ENCODE results near the gene ITPRIPL2.

The ITPRIPL2 gene

DNA sequence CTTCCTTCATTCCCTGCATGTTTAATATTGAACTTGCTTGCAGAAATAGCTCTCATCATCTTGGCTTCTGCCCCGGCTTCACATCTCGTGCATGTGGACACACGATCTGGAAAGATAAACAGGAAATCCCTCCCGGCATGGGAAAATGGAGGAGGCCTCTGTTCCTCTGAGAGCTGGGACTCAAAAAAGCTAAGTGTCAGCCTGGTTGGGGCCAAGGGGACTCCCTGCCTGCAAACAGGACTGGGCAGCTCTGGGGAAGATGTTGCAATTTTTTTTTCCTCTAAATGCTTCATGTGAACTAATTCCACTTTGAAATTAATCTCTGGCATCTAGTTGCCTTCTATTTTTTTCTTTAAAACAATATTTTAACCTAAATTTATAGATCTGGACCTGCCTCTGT, 24.8 kb downstream of the ITPRIPL2 start:
- no peak overlapping the region for H2BK5ac ChIP-seq (ENCODE audit: low read length)
- WGBS (ENCODE audit: extremely low coverage, insufficient coverage, low lambda C conversion rate) = no CpG with 5 or more reads among the region's 4 CpGs

DNA sequence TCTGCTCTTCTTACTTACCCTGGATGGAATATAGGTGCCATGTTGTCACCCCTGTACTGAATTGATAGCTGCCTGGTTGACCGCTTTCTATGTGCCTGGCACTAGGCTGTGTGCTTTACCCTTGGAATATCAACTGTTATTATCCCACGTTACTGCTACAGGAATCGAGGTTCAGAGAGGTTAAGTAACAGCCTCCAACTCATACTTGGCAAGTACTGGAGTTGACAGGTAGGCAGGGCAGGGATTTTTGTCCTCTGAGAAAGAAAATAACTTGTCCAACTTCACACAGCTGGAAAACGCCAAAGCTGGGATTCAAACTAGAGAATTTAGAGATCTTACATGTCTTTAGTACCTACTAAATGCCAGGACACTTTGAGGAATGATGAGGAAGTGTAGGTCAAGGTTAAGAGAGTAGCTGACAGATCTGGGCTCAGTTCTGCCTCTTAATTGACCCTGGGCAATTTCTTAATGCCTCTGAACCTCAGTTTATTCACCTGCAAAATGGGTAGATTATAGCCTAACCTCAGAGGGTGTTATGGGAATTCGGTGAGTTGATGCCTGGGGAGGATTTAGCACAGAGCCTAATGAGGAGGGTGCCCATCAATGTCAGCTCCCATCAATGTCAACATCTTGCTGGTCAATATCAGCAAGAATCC, 25.8 kb downstream of the ITPRIPL2 start:
- WGBS (ENCODE audit: extremely low coverage, insufficient coverage, low lambda C conversion rate) = no CpG with 5 or more reads among the region's 5 CpGs

More for the DNA sequence above, 24.8 kb downstream of the ITPRIPL2 start:
- Histone ChIP-seq H3K36me3 (ENCODE audit: control insufficient read depth, insufficient read depth, low read length) (no peaks in the 10 kb centered on the region), H3K56ac (ENCODE audit: low read length) (peak overlapping the region; percentile 61), H3K4ac (ENCODE audit: low read depth, low read length) (no peak overlapping the region), H3K79me1 (ENCODE audit: low read length) (no peaks in the 10 kb centered on the region), H3K4me3 (ENCODE audit: low read length) (no peak overlapping the region), H4K8ac (ENCODE audit: low read depth, low read length) (no peak overlapping the region), H3K4me2 (ENCODE audit: low read length) (no peak overlapping the region), H4K5ac (ENCODE audit: low read length) (no peak overlapping the region), H3K9ac (ENCODE audit: low read length) (no peak overlapping the region), H3K18ac (ENCODE audit: low read length) (no peak overlapping the region), H3K79me2 (ENCODE audit: control insufficient read depth, insufficient read depth, low read length) (no peaks in the 10 kb centered on the region), H2BK15ac (replicated peaks; ENCODE audit: low read depth) (no peak overlapping the region), H3K27ac (ENCODE audit: low read depth, low read length) (no peak overlapping the region), H3K23ac (ENCODE audit: low read length) (no peak overlapping the region), H3K27me3 (ENCODE audit: insufficient read depth, low read length, poor library complexity) (no peaks in the 10 kb centered on the region), H3K4me1 (ENCODE audit: control insufficient read depth, low read depth, low read length) (peaks cover 6% of the 10 kb centered on the region), H2AK5ac (ENCODE audit: low read length) (no peak overlapping the region), H2BK120ac (ENCODE audit: low read depth, low read length) (no peak overlapping the region)
- peak; percentile 65 for DNase-seq

DNA sequence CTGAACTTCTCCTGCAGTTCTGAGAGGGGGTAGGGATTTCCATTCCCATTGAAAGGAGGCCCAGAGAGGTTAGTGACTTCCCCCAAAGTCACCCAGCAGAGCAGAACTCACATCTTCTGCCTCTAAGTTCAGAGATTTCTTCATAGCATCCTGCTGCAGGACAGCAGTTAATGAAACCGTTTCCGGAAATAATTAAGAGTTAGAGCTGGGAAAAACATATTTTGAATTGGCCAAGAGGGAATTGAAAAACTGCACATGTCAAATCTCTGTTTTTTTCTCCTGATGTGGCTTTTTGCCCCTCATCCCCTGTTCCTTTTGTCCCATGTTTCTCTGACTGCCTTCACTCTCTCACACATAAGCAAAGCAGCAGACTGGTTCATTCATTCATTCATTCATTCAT, 26.6 kb downstream of the ITPRIPL2 start:
- no peaks in the 10 kb centered on the region for H3K27me3 ChIP-seq (ENCODE audit: insufficient read depth, low read length, poor library complexity)
- no peak overlapping the region for H3K4ac ChIP-seq (ENCODE audit: low read depth, low read length)
- no peak overlapping the region for H2AK5ac ChIP-seq (ENCODE audit: low read length)
- DNase-seq = no peak
- H2BK120ac ChIP-seq (ENCODE audit: low read depth, low read length) = no peak overlapping the region
- no peaks in the 10 kb centered on the region for H3K79me1 ChIP-seq (ENCODE audit: low read length)
- H3K18ac ChIP-seq (ENCODE audit: low read length) = no peak overlapping the region
- no peaks in the 10 kb centered on the region for H3K36me3 ChIP-seq (ENCODE audit: control insufficient read depth, insufficient read depth, low read length)
- no peak overlapping the region for H3K27ac ChIP-seq (ENCODE audit: low read depth, low read length)
- H3K4me2 ChIP-seq (ENCODE audit: low read length) = no peak overlapping the region
- H3K56ac ChIP-seq (ENCODE audit: low read length) = no peak overlapping the region
- H3K79me2 ChIP-seq (ENCODE audit: control insufficient read depth, insufficient read depth, low read length) = no peaks in the 10 kb centered on the region
- no peak overlapping the region for H4K8ac ChIP-seq (ENCODE audit: low read depth, low read length)
- H2BK15ac ChIP-seq (replicated peaks; ENCODE audit: low read depth) = no peak overlapping the region
- no peak overlapping the region for H3K9ac ChIP-seq (ENCODE audit: low read length)
- H2BK5ac ChIP-seq (ENCODE audit: low read length) = no peak overlapping the region
- no peak overlapping the region for H3K4me3 ChIP-seq (ENCODE audit: low read length)
- H3K4me1 ChIP-seq (ENCODE audit: control insufficient read depth, low read depth, low read length) = peaks cover 12% of the 10 kb centered on the region
- H3K23ac ChIP-seq (ENCODE audit: low read length) = no peak overlapping the region
- no peak overlapping the region for H4K5ac ChIP-seq (ENCODE audit: low read length)
- no CpG with 5 or more reads among the region's 2 CpGs for WGBS (ENCODE audit: extremely low coverage, insufficient coverage, low lambda C conversion rate)

More for the DNA sequence above, 25.8 kb downstream of the ITPRIPL2 start:
- H4K5ac ChIP-seq (ENCODE audit: low read length) = no peak overlapping the region
- H3K27me3 ChIP-seq (ENCODE audit: insufficient read depth, low read length, poor library complexity) = no peaks in the 10 kb centered on the region
- no peaks in the 10 kb centered on the region for H3K79me2 ChIP-seq (ENCODE audit: control insufficient read depth, insufficient read depth, low read length)
- no peak overlapping the region for H3K18ac ChIP-seq (ENCODE audit: low read length)
- no peak overlapping the region for H3K4ac ChIP-seq (ENCODE audit: low read depth, low read length)
- no peak overlapping the region for H2BK15ac ChIP-seq (replicated peaks; ENCODE audit: low read depth)
- no peak overlapping the region for H3K56ac ChIP-seq (ENCODE audit: low read length)
- H2BK5ac ChIP-seq (ENCODE audit: low read length) = no peak overlapping the region
- H3K9ac ChIP-seq (ENCODE audit: low read length) = no peak overlapping the region
- H4K8ac ChIP-seq (ENCODE audit: low read depth, low read length) = no peak overlapping the region
- H3K4me2 ChIP-seq (ENCODE audit: low read length) = no peak overlapping the region
- no peak overlapping the region for H3K4me3 ChIP-seq (ENCODE audit: low read length)
- no peak for DNase-seq
- H3K27ac ChIP-seq (ENCODE audit: low read depth, low read length) = no peak overlapping the region
- H2AK5ac ChIP-seq (ENCODE audit: low read length) = no peak overlapping the region
- H2BK120ac ChIP-seq (ENCODE audit: low read depth, low read length) = no peak overlapping the region
- no peaks in the 10 kb centered on the region for H3K36me3 ChIP-seq (ENCODE audit: control insufficient read depth, insufficient read depth, low read length)
- H3K23ac ChIP-seq (ENCODE audit: low read length) = no peak overlapping the region
- no peaks in the 10 kb centered on the region for H3K79me1 ChIP-seq (ENCODE audit: low read length)
- H3K4me1 ChIP-seq (ENCODE audit: control insufficient read depth, low read depth, low read length) = peaks cover 8% of the 10 kb centered on the region

- H4K5ac ChIP-seq (ENCODE audit: low read length) = no peak overlapping the region
- no peak overlapping the region for H3K4ac ChIP-seq (ENCODE audit: low read depth, low read length)
- H3K79me2 ChIP-seq (ENCODE audit: control insufficient read depth, insufficient read depth, low read length) = no peaks in the 10 kb centered on the region
- H3K4me2 ChIP-seq (ENCODE audit: low read length) = no peak overlapping the region
- WGBS (ENCODE audit: extremely low coverage, insufficient coverage, low lambda C conversion rate) = no CpG with 5 or more reads among the region's 8 CpGs
- peaks cover 6% of the 10 kb centered on the region for H3K4me1 ChIP-seq (ENCODE audit: control insufficient read depth, low read depth, low read length)
- H3K36me3 ChIP-seq (ENCODE audit: control insufficient read depth, insufficient read depth, low read length) = no peaks in the 10 kb centered on the region
- DNase-seq = no peak
- no peak overlapping the region for H3K4me3 ChIP-seq (ENCODE audit: low read length)
- H2BK5ac ChIP-seq (ENCODE audit: low read length) = no peak overlapping the region
- H3K56ac ChIP-seq (ENCODE audit: low read length) = no peak overlapping the region
- H2AK5ac ChIP-seq (ENCODE audit: low read length) = no peak overlapping the region
- H2BK120ac ChIP-seq (ENCODE audit: low read depth, low read length) = no peak overlapping the region
- no peaks in the 10 kb centered on the region for H3K79me1 ChIP-seq (ENCODE audit: low read length)
- H3K27ac ChIP-seq (ENCODE audit: low read depth, low read length) = no peak overlapping the region
- H3K27me3 ChIP-seq (ENCODE audit: insufficient read depth, low read length, poor library complexity) = no peaks in the 10 kb centered on the region
- H2BK15ac ChIP-seq (replicated peaks; ENCODE audit: low read depth) = no peak overlapping the region
- H3K18ac ChIP-seq (ENCODE audit: low read length) = no peak overlapping the region
- H4K8ac ChIP-seq (ENCODE audit: low read depth, low read length) = no peak overlapping the region
- no peak overlapping the region for H3K23ac ChIP-seq (ENCODE audit: low read length)
- H3K9ac ChIP-seq (ENCODE audit: low read length) = no peak overlapping the region
Measured at GRCh38 chr16:19142939-19143598, 29.3 kb downstream of the ITPRIPL2 start.

GRCh38 chr16:19143599-19143956, 29.8 kb downstream of the ITPRIPL2 start:
- Histone ChIP-seq H3K79me1 (ENCODE audit: low read length) (no peaks in the 10 kb centered on the region), H3K79me2 (ENCODE audit: control insufficient read depth, insufficient read depth, low read length) (no peaks in the 10 kb centered on the region), H3K4me3 (ENCODE audit: low read length) (no peak overlapping the region), H3K27ac (ENCODE audit: low read depth, low read length) (no peak overlapping the region), H2BK15ac (replicated peaks; ENCODE audit: low read depth) (no peak overlapping the region), H3K56ac (ENCODE audit: low read length) (no peak overlapping the region), H3K4me2 (ENCODE audit: low read length) (no peak overlapping the region), H3K9ac (ENCODE audit: low read length) (no peak overlapping the region), H2AK5ac (ENCODE audit: low read length) (no peak overlapping the region), H3K36me3 (ENCODE audit: control insufficient read depth, insufficient read depth, low read length) (no peaks in the 10 kb centered on the region), H3K23ac (ENCODE audit: low read length) (no peak overlapping the region), H3K27me3 (ENCODE audit: insufficient read depth, low read length, poor library complexity) (no peaks in the 10 kb centered on the region), H4K8ac (ENCODE audit: low read depth, low read length) (no peak overlapping the region), H2BK120ac (ENCODE audit: low read depth, low read length) (no peak overlapping the region), H2BK5ac (ENCODE audit: low read length) (no peak overlapping the region), H3K4me1 (ENCODE audit: control insufficient read depth, low read depth, low read length) (peaks cover 6% of the 10 kb centered on the region), H4K5ac (ENCODE audit: low read length) (no peak overlapping the region), H3K18ac (ENCODE audit: low read length) (no peak overlapping the region), H3K4ac (ENCODE audit: low read depth, low read length) (no peak overlapping the region)
- no CpG with 5 or more reads among the region's 9 CpGs for WGBS (ENCODE audit: extremely low coverage, insufficient coverage, low lambda C conversion rate)
- DNase-seq = no peak

GRCh38 chr16:19145010-19145409, 31.2 kb downstream of the ITPRIPL2 start:
- no peak overlapping the region for H3K27ac ChIP-seq (ENCODE audit: low read depth, low read length)
- no peaks in the 10 kb centered on the region for H3K79me2 ChIP-seq (ENCODE audit: control insufficient read depth, insufficient read depth, low read length)
- peaks cover 6% of the 10 kb centered on the region for H3K4me1 ChIP-seq (ENCODE audit: control insufficient read depth, low read depth, low read length)
- no peaks in the 10 kb centered on the region for H3K79me1 ChIP-seq (ENCODE audit: low read length)
- no peak overlapping the region for H3K18ac ChIP-seq (ENCODE audit: low read length)
- H4K8ac ChIP-seq (ENCODE audit: low read depth, low read length) = no peak overlapping the region
- H3K4me3 ChIP-seq (ENCODE audit: low read length) = no peak overlapping the region
- H3K56ac ChIP-seq (ENCODE audit: low read length) = no peak overlapping the region
- H3K36me3 ChIP-seq (ENCODE audit: control insufficient read depth, insufficient read depth, low read length) = no peaks in the 10 kb centered on the region
- H3K4me2 ChIP-seq (ENCODE audit: low read length) = no peak overlapping the region
- H3K27me3 ChIP-seq (ENCODE audit: insufficient read depth, low read length, poor library complexity) = no peaks in the 10 kb centered on the region
- H2AK5ac ChIP-seq (ENCODE audit: low read length) = no peak overlapping the region
- no peak overlapping the region for H2BK120ac ChIP-seq (ENCODE audit: low read depth, low read length)
- H3K4ac ChIP-seq (ENCODE audit: low read depth, low read length) = no peak overlapping the region
- no peak overlapping the region for H2BK5ac ChIP-seq (ENCODE audit: low read length)
- H2BK15ac ChIP-seq (replicated peaks; ENCODE audit: low read depth) = no peak overlapping the region
- no peak overlapping the region for H3K23ac ChIP-seq (ENCODE audit: low read length)
- no CpG with 5 or more reads among the region's 3 CpGs for WGBS (ENCODE audit: extremely low coverage, insufficient coverage, low lambda C conversion rate)
- H3K9ac ChIP-seq (ENCODE audit: low read length) = no peak overlapping the region
- no peak overlapping the region for H4K5ac ChIP-seq (ENCODE audit: low read length)
- DNase-seq = peak; percentile 74

All from mesendoderm (in vitro differentiated cells).